DND-41 (cell line): ENCODE data around the gene MOXD1.
"Not testable (repeated sequence)": the region's sequence is repeated elsewhere in the genome, so short reads cannot be mapped to it uniquely, and the experiment has no call there.

Experiments
- ATAC-seq: fragments of 200-7000 bp; cut with Tn5 transposase; 3 replicates; pipeline ENCODE4 v1.9.1; 2021; ENCODE audit warnings: low read depth; ENCODE audit not compliant: insufficient read depth
- DNase-seq: peaks from one replicate; pipeline ENCODE4 v3.0.0-alpha.2; 2020
- H2AFZ ChIP-seq: 2 replicates; pipeline ENCODE4 v1.6.0; 2012; ENCODE audit warnings: low read depth, low read length
- H3K27ac ChIP-seq: 2 replicates; pipeline ENCODE4 v1.5.1; 2012; ENCODE audit warnings: low read length, inconsistent platforms
- H3K27me3 ChIP-seq: fragments of 200-600 bp; sonication (generic); 2 replicates; pipeline ENCODE4 v1.6.0; 2012; ENCODE audit warnings: low read length, mild to moderate bottlenecking, inconsistent platforms; ENCODE audit not compliant: insufficient read depth, poor library complexity
- H3K36me3 ChIP-seq: 2 replicates; pipeline ENCODE4 v1.5.1; 2012; ENCODE audit warnings: low read length, inconsistent platforms; ENCODE audit not compliant: insufficient read depth
- H3K4me1 ChIP-seq: 2 replicates; pipeline ENCODE4 v1.5.1; 2012; ENCODE audit warnings: mild to moderate bottlenecking, low read length; ENCODE audit not compliant: insufficient read depth
- H3K4me2 ChIP-seq: 2 replicates; pipeline ENCODE4 v1.6.0; 2012; ENCODE audit warnings: mild to moderate bottlenecking, moderate library complexity, low read length, inconsistent platforms; ENCODE audit not compliant: insufficient read depth
- H3K4me3 ChIP-seq, 2 experiments: fragments of 200-600 bp in 1 of 2; shearing (Covaris generic) in 1 of 2; 2 replicates each; pipeline ENCODE4 v1.5.1; 2012 to 2016; ENCODE audit warnings: inconsistent platforms in 2 of 2, low read length in 2 of 2, mild to moderate bottlenecking in 2 of 2, low read depth in 1 of 2, moderate library complexity in 1 of 2
- H3K79me2 ChIP-seq: 2 replicates; pipeline ENCODE4 v1.6.0; 2012; ENCODE audit warnings: low read length, inconsistent platforms; ENCODE audit not compliant: insufficient read depth
- H3K9ac ChIP-seq: 2 replicates; pipeline ENCODE4 v1.6.0; 2012; ENCODE audit warnings: low read depth, mild to moderate bottlenecking, inconsistent platforms, low read length, moderate library complexity
- H3K9me3 ChIP-seq: 2 replicates; pipeline ENCODE4 v1.5.1; 2012; ENCODE audit warnings: low read length, moderate library complexity, mild to moderate bottlenecking, inconsistent platforms; ENCODE audit not compliant: insufficient read depth, severe bottlenecking
- H4K20me1 ChIP-seq: 2 replicates; pipeline ENCODE4 v1.6.0; 2012; ENCODE audit warnings: low read length; ENCODE audit not compliant: insufficient read depth
- EZH2 ChIP-seq: IDR thresholded peaks from 3 replicates; pipeline ENCODE4 v1.6.1; 2012; ENCODE audit warnings: borderline replicate concordance, low read depth, mild to moderate bottlenecking, moderate library complexity, low read length, inconsistent platforms; ENCODE audit not compliant: severe bottlenecking
- TF ChIP-seq, protein P1 (sequence below): IDR thresholded peaks from 2 replicates; pipeline ENCODE4 v1.5.1; 2012; ENCODE audit warnings: borderline replicate concordance, low read length, moderate library complexity, mild to moderate bottlenecking; ENCODE audit not compliant: poor library complexity, severe bottlenecking; ENCODE audit errors: extremely low read depth

Gene MOXD1

DNA sequence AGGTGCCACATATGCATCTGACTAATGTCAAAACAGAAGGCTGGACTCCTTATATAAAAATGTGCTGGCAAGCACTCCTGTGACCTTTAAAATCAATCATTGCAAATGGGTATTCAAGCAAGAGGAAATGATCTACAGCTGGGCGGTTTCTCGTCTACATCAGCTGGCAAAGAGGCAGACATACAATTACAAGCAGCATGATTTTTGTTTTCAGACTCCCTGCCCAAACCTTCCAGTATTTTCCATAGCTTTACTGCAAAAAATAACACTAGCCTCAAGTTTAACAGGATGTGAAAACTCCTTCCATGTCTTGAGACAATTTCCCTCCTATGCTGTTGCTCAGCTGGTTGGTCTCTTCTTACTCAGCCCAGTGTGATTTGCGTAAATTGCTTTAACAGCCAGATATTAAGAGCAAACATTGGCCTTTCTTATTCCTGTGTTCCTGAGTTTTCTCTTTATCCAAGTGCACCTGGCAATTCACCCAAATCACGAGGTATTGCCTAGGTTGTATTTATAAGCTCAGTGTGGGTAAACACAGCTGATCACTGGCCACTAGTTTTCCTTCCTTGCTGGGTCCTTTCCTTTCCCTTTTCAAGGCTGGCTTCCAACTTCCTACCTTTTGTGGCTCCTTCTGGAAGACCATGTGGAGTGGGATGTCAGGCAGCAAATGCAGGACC, 130.4 kb downstream of the MOXD1 start:
- Histone ChIP-seq H3K27me3 (no peaks in the 10 kb centered on the region), H4K20me1 (no peaks in the 10 kb centered on the region), H3K79me2 (no peaks in the 10 kb centered on the region), H3K4me2 (no peak overlapping the region), H3K4me3 (no peak overlapping the region), H3K4me1 (no peaks in the 10 kb centered on the region), H2AFZ (no peak overlapping the region), H3K9me3 (no peaks in the 10 kb centered on the region), H3K9ac (no peak overlapping the region), H3K27ac (no peak overlapping the region), H3K36me3 (no peaks in the 10 kb centered on the region)
- DNase-seq (no peak), ATAC-seq (no peak)
- TF ChIP-seq, protein P1, sequence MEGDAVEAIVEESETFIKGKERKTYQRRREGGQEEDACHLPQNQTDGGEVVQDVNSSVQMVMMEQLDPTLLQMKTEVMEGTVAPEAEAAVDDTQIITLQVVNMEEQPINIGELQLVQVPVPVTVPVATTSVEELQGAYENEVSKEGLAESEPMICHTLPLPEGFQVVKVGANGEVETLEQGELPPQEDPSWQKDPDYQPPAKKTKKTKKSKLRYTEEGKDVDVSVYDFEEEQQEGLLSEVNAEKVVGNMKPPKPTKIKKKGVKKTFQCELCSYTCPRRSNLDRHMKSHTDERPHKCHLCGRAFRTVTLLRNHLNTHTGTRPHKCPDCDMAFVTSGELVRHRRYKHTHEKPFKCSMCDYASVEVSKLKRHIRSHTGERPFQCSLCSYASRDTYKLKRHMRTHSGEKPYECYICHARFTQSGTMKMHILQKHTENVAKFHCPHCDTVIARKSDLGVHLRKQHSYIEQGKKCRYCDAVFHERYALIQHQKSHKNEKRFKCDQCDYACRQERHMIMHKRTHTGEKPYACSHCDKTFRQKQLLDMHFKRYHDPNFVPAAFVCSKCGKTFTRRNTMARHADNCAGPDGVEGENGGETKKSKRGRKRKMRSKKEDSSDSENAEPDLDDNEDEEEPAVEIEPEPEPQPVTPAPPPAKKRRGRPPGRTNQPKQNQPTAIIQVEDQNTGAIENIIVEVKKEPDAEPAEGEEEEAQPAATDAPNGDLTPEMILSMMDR: no peak
- no peak for TF ChIP-seq EZH2

DNA sequence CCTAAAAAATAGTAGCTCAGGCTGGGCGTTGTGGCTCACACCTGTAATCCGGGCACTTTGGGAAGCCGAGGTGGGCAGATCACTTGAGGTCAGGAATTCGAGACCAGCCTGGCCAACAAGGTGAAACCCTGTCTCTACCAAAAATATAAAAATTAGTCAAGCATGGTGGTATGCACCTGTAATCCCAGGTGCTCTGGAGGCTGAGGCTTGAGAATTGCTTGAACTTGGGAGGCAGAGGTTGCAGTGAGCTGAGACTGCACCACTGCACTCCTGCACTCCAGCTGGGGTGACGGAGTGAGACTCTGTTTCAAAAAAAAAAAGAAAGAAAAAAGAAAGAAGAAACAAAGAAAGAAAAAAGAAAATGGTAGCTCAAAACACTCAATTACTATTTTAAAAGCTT, 132.6 kb downstream of the MOXD1 start:
- H3K27ac ChIP-seq: not testable (repeated sequence)

DNA sequence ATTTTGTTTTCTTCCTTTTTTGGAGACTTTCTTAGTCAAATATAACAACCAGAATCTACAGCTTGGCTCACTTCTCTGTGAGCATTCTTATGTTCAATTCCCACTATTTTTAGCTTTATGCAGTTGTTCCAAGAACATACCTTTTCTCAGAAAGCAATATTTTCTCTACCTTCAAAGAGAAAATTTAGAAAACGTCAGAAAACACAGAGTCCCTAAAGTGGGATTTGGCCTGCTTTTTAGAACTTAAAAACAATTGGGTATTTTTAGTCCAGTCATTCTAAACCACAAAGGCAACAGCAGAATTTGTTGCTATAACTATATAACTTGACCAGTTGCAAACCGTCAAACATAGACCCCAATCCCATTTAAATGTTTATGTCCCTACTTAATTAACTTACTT, 133.1 kb downstream of the MOXD1 start:
- Histone ChIP-seq H3K36me3 (no peaks in the 10 kb centered on the region), H3K9ac (no peak overlapping the region), H3K9me3 (no peaks in the 10 kb centered on the region), H3K27me3 (no peaks in the 10 kb centered on the region), H3K27ac (no peak overlapping the region), H3K4me2 (no peak overlapping the region), H3K4me3 (no peak overlapping the region), H4K20me1 (no peaks in the 10 kb centered on the region), H2AFZ (no peak overlapping the region), H3K79me2 (no peaks in the 10 kb centered on the region), H3K4me1 (no peaks in the 10 kb centered on the region)
- ATAC-seq (no peak), DNase-seq (no peak)
- no peak for TF ChIP-seq EZH2
- TF ChIP-seq, protein P1: no peak

More for the DNA sequence above, 132.6 kb downstream of the MOXD1 start:
- H3K79me2 ChIP-seq, H3K4me3 ChIP-seq, DNase-seq, H3K27me3 ChIP-seq, H3K9me3 ChIP-seq, H2AFZ ChIP-seq, ATAC-seq, H3K9ac ChIP-seq, H3K36me3 ChIP-seq, H3K4me2 ChIP-seq, H4K20me1 ChIP-seq, H3K4me1 ChIP-seq: not testable (repeated sequence)

DNA sequence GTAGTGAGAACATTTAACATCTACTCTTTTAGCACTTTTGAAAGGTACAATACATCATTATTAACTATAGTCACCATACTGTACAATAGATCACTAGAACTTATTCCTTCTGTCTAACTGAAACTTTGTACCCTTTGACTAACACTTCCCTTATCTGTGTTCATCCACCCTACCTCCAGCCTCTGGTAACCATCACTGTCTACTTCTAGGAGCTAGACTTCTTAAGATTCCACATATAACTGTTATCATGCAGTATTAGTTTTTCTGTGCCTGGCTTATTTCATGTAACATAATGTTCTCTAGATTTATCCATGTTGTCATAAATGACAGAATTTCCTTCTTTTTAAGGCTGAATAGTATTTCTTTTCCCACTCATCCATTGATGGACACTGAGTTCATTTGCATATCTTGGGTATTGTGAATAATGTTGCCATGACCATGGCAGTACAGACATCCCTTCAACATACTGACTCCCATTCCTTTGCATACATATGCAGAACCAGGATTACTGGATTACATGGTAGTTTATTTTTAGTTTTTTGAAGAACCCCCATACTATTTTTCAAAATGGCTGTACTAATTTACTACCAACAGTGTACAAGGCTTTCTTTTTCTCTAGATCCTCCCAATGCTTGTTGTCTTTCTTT, 135.7 kb downstream of the MOXD1 start:
- no peak for DNase-seq
- no peaks in the 10 kb centered on the region for H3K27me3 ChIP-seq
- H3K79me2 ChIP-seq: no peaks in the 10 kb centered on the region
- no peak for ATAC-seq
- H3K27ac ChIP-seq: no peak overlapping the region
- H2AFZ ChIP-seq: no peak overlapping the region
- no peaks in the 10 kb centered on the region for H3K4me1 ChIP-seq
- no peaks in the 10 kb centered on the region for H3K36me3 ChIP-seq
- no peaks in the 10 kb centered on the region for H3K9me3 ChIP-seq
- H4K20me1 ChIP-seq: no peaks in the 10 kb centered on the region
- H3K9ac ChIP-seq: no peak overlapping the region
- H3K4me3 ChIP-seq: no peak overlapping the region
- no peak overlapping the region for H3K4me2 ChIP-seq
- TF ChIP-seq, protein P1: no peak
- TF ChIP-seq EZH2: no peak
